Keratinocyte (primary cell): ENCODE data around the gene KRT31. TPM values are rescaled to one million over a fixed set of nuclear protein-coding genes. Genes with fewer than 3 reads are reported as not detected.

Source experiments
- DNase-seq: peaks from one replicate; pipeline ENCODE4 v3.0.0-alpha.2; 2011; ENCODE audit warnings: low read depth, missing footprints, low spot score
- FAIRE-seq: peaks from 2 replicates; lab custom pipeline; 2011; peaks lifted over from hg19 to GRCh38; lab: Jason Lieb, UNC
- H2AFZ ChIP-seq: 2 replicates; pipeline ENCODE4 v1.6.0; 2012; ENCODE audit warnings: low read length, control low read depth, inconsistent platforms; ENCODE audit not compliant: control insufficient read depth
- H3K27ac ChIP-seq: 2 replicates; pipeline ENCODE4 v1.5.1; 2011; ENCODE audit warnings: low read length; ENCODE audit not compliant: control insufficient read depth, insufficient read depth
- H3K27me3 ChIP-seq: 3 replicates; pipeline ENCODE4 v1.6.0; 2011; ENCODE audit warnings: low read length; ENCODE audit not compliant: control insufficient read depth, insufficient read depth; ENCODE audit errors: extremely low read depth
- H3K36me3 ChIP-seq, 2 experiments: 2 replicates in 1 of 2; 3 replicates in 1 of 2; pipeline ENCODE4 v1.5.1; 2011; ENCODE audit warnings: low read length in 2 of 2, mild to moderate bottlenecking in 1 of 2; ENCODE audit not compliant: control insufficient read depth in 2 of 2, insufficient read depth in 2 of 2; ENCODE audit errors: extremely low read depth in 1 of 2
- H3K4me1 ChIP-seq: 3 replicates; pipeline ENCODE4 v1.5.1; 2011; ENCODE audit warnings: low read length; ENCODE audit not compliant: control insufficient read depth, insufficient read depth; ENCODE audit errors: extremely low read depth
- H3K4me2 ChIP-seq: 3 replicates; pipeline ENCODE4 v1.6.0; 2011; ENCODE audit warnings: low read depth, low read length; ENCODE audit not compliant: control insufficient read depth, insufficient read depth; ENCODE audit errors: extremely low read depth
- H3K4me3 ChIP-seq, 3 experiments: fragments of 200-600 bp in 1 of 3; sonication (generic) in 1 of 3; 2 replicates in 2 of 3; 3 replicates in 1 of 3; pipeline ENCODE4 v1.5.1; 2011 to 2016; ENCODE audit warnings: low read length in 3 of 3, mild to moderate bottlenecking in 3 of 3, control low read depth in 2 of 3, inconsistent platforms in 1 of 3, low read depth in 1 of 3, mixed read lengths in 1 of 3, mixed run types in 1 of 3, moderate library complexity in 1 of 3; ENCODE audit not compliant: control insufficient read depth in 2 of 3, insufficient read depth in 2 of 3; ENCODE audit errors: extremely low read depth in 1 of 3
- H3K79me2 ChIP-seq: 2 replicates; pipeline ENCODE4 v1.6.0; 2012; ENCODE audit warnings: low read length; ENCODE audit not compliant: control insufficient read depth, insufficient read depth
- H3K9ac ChIP-seq: 3 replicates; pipeline ENCODE4 v1.6.0; 2011; ENCODE audit warnings: low read length; ENCODE audit not compliant: control insufficient read depth, insufficient read depth; ENCODE audit errors: extremely low read depth
- H3K9me1 ChIP-seq: 3 replicates; pipeline ENCODE4 v1.6.0; 2011; ENCODE audit warnings: low read length; ENCODE audit not compliant: control insufficient read depth, insufficient read depth; ENCODE audit errors: extremely low read depth
- H3K9me3 ChIP-seq: 2 replicates; pipeline ENCODE4 v1.5.1; 2012; ENCODE audit warnings: low read depth, low read length; ENCODE audit not compliant: control insufficient read depth
- H4K20me1 ChIP-seq: 3 replicates; pipeline ENCODE4 v1.6.0; 2011; ENCODE audit warnings: low read length; ENCODE audit not compliant: control insufficient read depth, insufficient read depth; ENCODE audit errors: extremely low read depth
- CTCF ChIP-seq, 3 experiments: IDR thresholded peaks in 1 of 3; conservative IDR thresholded peaks in 1 of 3; optimal IDR thresholded peaks in 1 of 3; 2 replicates in 2 of 3; 3 replicates in 1 of 3; pipeline versions ENCODE3 to v1.5.1; 2011; ENCODE audit warnings: low read length in 3 of 3, mild to moderate bottlenecking in 3 of 3, moderate library complexity in 2 of 3, control low read depth in 1 of 3, inconsistent platforms in 1 of 3; ENCODE audit not compliant: insufficient read depth in 2 of 3; ENCODE audit errors: extremely low read depth in 1 of 3
- EZH2 ChIP-seq: IDR thresholded peaks from one replicate; pipeline ENCODE4 v1.6.1; 2012; ENCODE audit warnings: inconsistent platforms, mild to moderate bottlenecking, low read length, moderate library complexity
- dilution Hi-C: fragments of 300-500 bp; cut with MboI; formaldehyde crosslinking; loops from one replicate; pipeline ENCODE4 v1.7.0; 2020; ENCODE audit warnings: low sequenced_read_pairs; ENCODE audit not compliant: extremely low pct_ligation_motif_present
- polyA plus RNA-seq, 5 experiments: library from polyadenylated mRNA; depleted of rRNA in 3 of 5; stranded (reverse) in 3 of 5; stranded (forward) in 1 of 5; unstranded in 1 of 5; fragments of >200 nt; gene quantifications; 1 replicate in 1 of 5; 2 replicates in 3 of 5; 3 replicates in 1 of 5; pipeline versions ENCODE4 v1.2.1 to v1.2.3, GENCODE V29; 2011 to 2012; ENCODE audit warnings: missing spikeins in 2 of 5, low read depth in 1 of 5, low replicate concordance in 1 of 5

Gene KRT31
- polyA plus RNA-seq, 1 donor (not counting 4 experiments of a cell fraction or from before 2014, with no cell fraction given), result 24.9 TPM

GRCh38 chr17:41404024-41404671, 6.7 kb upstream of the KRT31 start:
- peak; percentile 98 for DNase-seq
- H3K4me1 ChIP-seq, result peaks cover 29% of the 10 kb centered on the region
- H3K79me2 ChIP-seq, result no peaks in the 10 kb centered on the region
- H3K27me3 ChIP-seq, result no peaks in the 10 kb centered on the region
- H3K9me3 ChIP-seq, result no peaks in the 10 kb centered on the region
- H4K20me1 ChIP-seq, result no peaks in the 10 kb centered on the region
- H2AFZ ChIP-seq, result no peak overlapping the region
- peak overlapping the region; percentile 57 for H3K9ac ChIP-seq
- H3K36me3 ChIP-seq, result no peaks in the 10 kb centered on the region
- dilution Hi-C loops, result no loop called here
- H3K27ac ChIP-seq, result peak overlapping the region; percentile 76
- no peaks in the 10 kb centered on the region for H3K9me1 ChIP-seq
- TF ChIP-seq EZH2, result no peak
- no peak for TF ChIP-seq CTCF (optimal IDR thresholded peaks at IDR 0.05 in 1 of 3, IDR thresholded peaks at IDR 0.05 in 1 of 3, conservative IDR thresholded peaks at IDR 0.05 in 1 of 3; ENCODE audit: extremely low read depth in 1 of 3, insufficient read depth in 2 of 3, low read length in 3 of 3)
- H3K4me2 ChIP-seq, result peak overlapping the region; percentile 58
- peak overlapping the region in 1 of 3 experiments; percentile 8 for H3K4me3 ChIP-seq
- FAIRE-seq, result peak; percentile 99

- Histone ChIP-seq H3K9ac (no peak overlapping the region), H3K4me3 (no peak overlapping the region), H3K4me2 (peak overlapping the region; percentile 9), H3K9me1 (no peaks in the 10 kb centered on the region), H3K27ac (peak overlapping the region; percentile 34), H3K79me2 (no peaks in the 10 kb centered on the region), H2AFZ (no peak overlapping the region), H3K27me3 (no peaks in the 10 kb centered on the region), H3K4me1 (peaks cover 29% of the 10 kb centered on the region), H4K20me1 (no peaks in the 10 kb centered on the region), H3K36me3 (no peaks in the 10 kb centered on the region), H3K9me3 (no peaks in the 10 kb centered on the region)
- dilution Hi-C loops, result no loop called here
- no peak for FAIRE-seq
- no peak for DNase-seq
- no peak for TF ChIP-seq EZH2
- TF ChIP-seq CTCF (optimal IDR thresholded peaks at IDR 0.05 in 1 of 3, IDR thresholded peaks at IDR 0.05 in 1 of 3, conservative IDR thresholded peaks at IDR 0.05 in 1 of 3; ENCODE audit: extremely low read depth in 1 of 3, insufficient read depth in 2 of 3, low read length in 3 of 3), result no peak
Observed at GRCh38 chr17:41403404-41404023, 6.1 kb upstream of the KRT31 start.
